HG03039 (cell line): ENCODE results near the gene VIPR2.
"Not testable (repeated sequence)": the region's sequence is repeated elsewhere in the genome, so short reads cannot be mapped to it uniquely, and the experiment has no call there.

Source experiments
- ATAC-seq: cut with Tn5 transposase; IDR thresholded peaks from one replicate; pipeline ENCODE4 v1.9.1; 2021; ENCODE audit warnings: mild to moderate bottlenecking, moderate library complexity; ENCODE audit not compliant: unreplicated experiment

Gene VIPR2

DNA sequence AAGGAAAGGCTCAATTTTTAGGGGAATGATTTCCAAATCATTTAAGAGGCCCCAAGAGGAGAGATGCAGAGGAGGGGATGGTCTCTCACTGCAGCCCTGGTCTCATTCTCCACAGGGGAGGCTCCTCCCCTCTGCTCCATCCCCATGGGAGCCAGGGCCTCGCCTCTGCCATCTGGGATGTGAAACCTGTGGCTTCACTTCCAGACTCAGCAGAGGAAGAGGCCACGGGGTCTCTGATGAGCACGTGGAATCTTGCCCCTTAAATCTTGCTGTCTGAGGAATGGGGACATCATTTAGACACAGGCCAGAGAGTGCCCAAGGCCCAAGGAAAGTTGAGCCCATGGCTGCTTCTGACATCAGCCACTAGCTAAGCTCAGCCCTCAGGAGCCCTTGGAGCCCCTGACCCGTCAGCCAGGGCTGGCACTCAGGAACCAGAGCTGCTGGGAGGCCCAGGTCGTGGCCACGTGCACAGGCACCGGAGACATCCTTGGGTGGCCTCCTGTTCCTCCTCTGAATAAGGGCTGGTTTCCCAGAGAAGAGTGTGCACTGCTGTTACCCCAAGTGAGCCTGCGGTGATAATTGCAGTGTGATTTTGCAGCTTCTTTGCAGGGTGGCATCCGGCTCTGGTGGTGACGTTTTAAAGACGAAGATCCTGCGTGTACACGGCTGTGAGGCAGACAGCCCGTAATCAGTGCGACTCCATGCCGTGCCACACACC lies 50.5 kb downstream of the VIPR2 start:
- ATAC-seq: no peak

DNA sequence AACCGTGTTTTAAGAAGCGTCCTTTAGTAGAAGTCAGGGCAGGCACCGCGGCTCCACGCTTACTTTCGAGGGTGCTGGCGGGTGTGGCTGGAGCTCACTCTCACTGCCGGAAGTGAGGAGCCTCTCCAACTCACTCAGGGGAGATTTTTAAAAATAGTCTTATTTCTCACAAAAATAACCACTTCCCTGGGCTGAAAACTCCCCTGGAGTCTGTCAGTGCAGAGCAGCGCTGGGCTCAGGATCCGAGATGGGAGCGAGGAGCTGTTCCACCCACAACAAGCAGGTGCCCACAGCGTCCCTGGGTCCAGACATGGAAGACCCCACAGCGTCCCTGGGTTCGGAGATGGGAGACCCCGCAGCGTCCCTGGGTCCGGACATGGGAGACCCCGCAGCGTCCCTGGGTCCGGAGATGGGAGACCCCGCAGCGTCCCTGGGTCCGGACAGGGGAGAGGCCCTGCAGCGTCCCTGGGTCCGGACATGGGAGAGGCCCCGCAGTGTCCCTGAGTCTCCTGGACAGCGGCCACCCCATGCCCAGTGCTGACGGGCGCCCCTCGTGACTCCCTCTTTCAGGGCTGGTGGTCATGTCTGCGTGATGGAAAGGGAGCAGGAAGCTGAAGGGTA lies 51.2 kb downstream of the VIPR2 start:
- ATAC-seq: no peak

DNA sequence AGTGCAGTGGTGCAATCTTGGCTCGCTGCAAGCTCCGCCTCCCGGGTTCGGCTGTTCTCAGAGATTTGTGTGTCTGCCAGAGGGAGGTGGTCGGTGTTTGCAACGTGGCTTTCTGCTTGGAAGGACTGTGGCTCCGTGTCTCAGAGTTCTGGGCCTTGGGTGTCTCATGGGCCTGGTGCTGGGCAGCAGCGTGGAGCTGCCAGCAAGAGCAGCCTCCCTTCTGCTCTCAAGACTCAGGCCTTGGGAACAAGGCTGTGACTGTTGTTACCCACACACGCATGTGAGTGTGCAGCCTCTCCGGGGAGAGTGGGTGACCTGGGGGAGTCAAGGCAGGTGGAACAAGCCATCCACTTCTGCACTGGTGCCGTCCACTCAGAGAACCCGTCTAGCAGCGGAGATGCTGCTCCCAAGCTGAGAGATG lies 52.0 kb downstream of the VIPR2 start:
- no peak for ATAC-seq

DNA sequence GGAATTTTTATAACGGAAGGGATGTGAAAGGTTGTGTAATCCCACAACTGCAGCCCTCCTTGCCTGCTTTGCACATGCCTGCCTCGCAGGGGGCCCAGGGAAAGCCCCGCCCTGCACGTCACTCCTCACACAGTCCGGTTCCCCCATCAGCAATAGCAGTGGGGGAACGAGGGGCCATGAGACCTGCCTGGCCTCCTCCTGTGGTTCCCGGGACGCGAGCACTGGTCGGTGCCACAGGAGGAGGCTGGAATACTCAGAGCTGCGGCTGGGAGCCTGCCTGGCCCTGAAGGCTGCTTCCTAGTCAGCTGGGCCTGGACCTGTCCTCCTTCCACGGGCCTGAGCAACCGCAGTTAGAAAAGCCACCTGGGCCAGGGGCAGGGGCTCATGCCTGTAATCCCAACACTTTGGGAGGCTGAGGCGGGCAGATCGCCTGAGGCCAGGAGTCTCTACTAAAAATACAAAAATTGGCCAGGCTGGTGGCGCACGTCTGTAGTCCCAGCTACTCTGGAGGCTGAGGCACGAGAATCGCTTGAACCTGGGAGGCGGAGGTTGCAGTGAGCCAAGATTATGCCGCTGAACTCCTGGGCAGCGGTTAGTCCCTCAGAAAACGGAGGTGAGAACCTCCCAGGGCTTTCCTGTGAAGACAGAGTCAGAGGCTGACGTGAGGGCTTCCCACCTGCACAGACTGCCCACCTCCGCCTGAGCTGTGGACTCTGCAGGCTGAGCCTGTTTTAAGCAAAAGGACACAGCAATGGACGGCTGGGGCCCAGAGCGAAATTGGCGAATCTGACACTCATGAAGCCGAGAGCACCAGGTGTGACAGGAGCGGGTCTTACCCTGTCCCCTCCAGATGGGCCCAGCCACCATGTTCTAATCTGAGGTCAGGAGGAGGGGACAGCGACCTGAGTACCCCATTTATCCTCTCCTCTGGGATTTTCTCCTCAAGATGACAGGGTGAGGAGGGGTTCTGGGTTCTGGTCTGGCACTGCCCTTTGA lies 52.9 kb downstream of the VIPR2 start:
- ATAC-seq: no peak

DNA sequence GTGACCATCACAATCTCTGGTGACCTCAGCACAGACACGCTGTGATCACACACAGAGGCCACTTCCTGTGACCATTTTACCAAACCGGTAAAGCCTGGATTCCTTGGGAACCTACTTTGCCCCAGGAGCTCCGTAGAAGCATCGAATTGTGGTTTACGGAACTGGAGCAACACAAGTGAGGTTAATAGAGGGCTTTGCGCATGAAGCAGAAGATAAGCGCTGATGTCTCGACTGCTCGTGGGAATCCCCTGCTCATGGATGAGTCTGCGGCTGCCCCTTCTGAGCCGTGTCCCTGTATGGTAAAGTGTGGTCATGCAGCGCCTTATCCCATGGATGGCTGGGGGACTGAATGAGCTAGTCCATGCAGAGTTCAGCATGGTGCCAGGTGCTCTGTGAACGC lies 53.6 kb downstream of the VIPR2 start:
- ATAC-seq: no peak

DNA sequence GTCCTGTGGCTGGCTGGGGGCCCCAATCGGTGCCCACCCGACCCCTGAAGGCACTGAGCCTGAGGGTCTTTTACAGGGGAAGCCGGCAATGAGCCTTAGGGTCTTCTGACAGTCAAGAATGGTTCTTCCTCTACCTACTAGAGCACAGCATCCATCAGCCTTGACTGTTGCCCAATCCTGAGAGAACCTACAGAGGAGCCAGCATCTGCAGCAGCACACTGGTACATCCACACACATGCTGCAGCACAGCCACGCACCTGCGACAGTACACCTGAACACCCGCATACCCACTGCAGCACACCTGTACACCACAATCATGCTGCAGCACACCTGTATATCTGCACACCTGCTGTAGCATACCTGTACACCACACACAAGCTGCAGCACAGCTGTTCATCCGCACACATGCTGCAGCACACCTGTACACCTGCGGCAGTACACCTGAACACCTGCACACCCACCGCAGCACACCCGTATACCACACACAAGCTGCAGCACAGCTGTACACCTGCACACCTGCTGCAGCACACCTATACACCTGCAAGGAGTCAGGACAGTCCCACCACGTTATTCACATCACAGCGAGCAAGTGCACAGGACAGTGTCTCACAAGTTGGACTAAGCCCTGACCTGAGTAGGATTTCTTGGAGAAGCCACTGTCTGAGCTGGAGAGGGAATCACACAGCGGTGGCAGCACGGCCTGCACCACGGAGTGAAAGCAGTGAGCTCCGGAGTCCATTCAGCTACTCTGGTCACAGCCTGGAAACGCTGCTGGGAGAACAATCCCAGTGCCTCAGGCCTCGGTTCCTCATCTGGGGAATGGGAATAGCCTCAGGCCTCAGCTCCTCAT lies 56.4 kb downstream of the VIPR2 start:
- no peak for ATAC-seq

DNA sequence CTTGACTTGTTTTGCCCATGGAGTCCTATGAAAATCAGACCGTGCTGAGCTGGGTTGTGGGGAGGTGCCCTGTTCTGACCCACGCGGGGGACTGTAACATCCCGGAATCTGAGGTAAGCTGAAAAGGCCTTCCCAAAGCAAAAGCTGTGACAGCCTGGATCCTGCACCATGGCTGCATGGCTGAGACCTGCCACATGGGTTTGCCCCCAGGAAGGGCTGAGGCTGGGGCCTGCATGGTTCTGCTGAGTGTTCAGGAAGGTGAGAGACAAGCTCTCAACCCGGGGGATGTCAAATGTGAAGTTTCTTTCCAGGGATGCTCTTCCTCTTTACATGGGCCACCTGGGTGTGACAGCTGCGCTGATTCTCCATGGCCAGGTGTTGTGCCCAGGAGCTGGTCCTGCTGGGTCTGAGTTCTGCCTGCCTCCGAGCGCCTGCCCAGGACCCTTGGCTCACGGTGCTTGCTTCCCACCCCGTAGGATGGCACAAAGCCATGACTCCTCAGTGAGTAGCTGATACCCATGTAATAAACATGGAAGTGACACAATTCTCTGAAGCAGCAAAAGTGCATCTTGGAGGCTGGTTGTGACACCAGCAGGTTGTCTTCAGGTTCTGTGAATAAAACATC lies 58.3 kb downstream of the VIPR2 start:
- ATAC-seq: no peak

DNA sequence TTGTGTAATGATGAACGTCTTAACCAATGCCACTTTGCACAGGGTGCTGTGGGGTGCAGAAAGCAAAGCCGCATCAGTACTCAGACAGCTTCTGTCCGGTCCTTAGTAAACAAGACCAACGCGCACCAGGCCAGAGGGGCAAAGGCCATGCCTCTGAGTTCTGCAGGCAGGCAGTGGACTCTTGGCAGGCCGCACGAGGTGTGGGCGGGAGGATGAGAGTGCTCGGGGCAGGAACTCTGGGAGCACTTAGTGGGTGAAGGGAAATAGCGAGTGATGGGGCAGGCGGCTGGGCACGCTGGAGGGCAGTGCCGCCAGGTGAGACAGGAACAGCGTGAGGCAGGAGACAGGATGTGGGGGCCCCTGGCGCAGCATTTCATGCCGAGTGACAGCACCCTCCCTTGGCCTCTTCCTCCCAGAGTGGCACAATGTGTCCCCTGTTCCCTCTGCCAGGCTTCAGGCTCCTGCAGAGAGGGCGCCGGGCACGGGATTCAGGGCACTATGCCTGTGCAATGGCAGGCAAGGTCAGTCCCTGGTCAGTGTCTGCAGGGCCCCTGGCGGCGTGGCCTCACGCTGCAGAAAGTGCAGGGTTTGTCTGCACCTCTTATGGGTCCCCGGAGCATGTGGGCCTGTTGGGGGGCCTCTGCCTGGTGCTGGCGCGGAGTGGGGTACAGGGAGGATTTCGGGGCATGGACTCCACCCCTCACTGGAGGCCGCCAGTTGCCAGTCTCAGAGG lies 60.4 kb downstream of the VIPR2 start:
- no peak for ATAC-seq

DNA sequence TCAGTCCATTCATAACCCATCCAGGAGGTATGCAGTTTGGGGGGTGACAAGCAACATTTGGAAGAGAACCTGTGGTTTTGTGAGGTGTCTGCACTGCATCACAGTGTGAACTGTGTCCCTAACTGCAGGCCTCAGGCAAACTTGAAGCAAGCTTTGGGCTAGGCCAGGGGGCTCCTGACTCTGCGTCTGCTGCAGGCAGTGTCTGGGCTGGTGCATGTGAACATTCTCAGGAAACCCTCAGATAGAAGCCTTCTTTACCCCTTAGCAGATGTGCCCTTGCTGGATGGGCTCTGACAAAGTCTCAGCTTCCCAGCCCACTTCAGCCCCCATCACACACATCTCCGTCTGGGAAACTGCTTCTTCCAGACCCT lies 61.0 kb downstream of the VIPR2 start:
- no peak for ATAC-seq

DNA sequence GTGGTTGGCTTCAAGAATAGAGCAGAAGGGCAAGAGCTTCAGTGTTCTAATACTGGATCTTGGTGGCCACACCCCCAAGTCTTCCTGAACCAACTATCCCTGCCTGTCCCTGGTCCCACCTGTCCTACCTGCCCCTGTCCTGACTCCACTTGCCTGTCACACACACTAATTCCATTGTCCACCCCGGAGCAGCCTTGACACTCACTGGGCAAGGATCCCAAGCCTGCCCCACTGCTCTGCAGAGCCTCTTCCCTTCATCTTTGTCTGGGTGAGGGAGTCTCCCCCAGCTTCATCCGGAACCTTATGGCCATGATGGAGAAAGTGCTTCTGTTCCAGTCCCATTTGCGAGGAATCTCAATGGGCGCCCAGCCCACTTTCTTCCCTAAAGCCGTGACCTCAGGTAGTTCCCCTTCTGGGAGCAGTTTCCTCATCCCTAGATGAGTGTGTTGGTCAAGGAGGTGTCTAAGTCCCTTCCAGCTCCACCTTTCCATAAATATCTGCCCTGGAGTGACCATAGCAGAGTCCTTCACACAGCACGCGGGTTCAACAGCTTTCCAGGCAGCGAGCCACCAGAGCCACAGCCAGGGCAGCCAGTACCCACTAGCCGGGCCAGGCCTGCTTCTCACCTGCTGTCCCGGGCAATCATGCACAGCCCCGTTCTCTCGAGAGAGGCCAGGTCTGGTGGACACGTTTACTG lies 61.5 kb downstream of the VIPR2 start:
- no peak for ATAC-seq

DNA sequence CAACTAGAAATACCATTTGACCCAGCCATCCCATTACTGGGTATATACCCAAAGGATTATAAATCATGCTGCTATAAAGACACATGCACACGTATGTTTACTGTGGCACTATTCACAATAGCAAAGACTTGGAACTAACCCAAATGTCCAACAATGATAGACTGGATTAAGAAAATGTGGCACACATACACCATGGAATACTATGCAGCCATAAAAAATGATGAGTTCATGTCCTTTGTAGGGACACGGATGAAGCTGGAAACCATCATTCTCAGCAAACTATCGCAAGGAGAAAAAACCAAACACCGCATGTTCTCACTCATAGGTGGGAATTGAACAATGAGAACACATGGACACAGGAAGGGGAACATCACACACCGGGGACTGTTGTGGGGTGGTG lies 62.6 kb downstream of the VIPR2 start:
- ATAC-seq: not testable (repeated sequence)

DNA sequence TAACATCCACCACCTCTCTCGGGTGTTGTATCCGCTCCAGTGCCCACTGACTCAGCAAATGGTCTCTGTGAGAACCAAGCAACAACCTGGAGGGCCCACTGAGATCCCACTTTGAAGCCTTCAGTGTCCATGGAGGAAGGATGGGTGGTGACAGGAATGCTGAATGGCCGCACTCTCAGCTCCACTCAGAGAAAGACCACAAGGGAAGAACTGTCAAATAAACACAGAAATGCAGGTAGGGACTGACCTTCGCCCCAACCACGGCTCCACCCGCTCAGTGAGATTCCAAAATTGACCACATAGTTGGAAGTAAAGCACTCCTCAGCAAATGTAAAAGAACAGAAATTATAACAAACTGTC lies 65.8 kb downstream of the VIPR2 start:
- ATAC-seq: no peak

DNA sequence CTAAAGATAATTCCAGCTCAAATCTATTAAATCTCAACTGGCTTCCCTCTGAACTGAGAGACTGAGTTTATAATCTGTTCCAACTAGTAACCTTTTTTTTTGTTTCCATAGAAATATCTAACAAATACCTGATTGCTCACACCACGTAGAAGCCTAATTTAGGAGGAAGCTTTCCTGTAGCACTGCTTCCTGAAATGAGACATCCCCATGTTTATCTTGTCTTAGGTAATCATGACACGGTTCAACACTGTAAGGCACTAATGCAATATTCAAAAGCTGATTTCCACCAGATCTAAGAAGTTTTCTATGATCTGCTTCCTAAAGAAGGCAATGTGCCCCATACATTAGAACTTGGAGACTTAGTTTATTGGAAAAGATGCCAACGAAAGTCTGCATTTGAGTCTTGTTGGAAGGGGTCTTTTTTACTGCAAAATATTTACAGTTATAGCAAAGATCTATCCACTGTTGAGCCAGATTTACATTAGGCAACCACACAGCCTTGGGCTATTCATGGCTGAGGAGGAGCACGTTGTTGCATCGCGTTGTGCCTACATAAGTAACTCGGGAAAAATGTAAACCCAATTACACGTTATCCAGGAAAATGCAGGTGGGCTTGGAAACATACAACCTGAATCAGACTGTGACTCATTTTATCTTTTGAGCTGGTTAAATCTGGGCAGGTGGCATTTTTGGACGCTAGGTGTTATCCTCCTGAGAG lies 66.3 kb downstream of the VIPR2 start:
- ATAC-seq: no peak

DNA sequence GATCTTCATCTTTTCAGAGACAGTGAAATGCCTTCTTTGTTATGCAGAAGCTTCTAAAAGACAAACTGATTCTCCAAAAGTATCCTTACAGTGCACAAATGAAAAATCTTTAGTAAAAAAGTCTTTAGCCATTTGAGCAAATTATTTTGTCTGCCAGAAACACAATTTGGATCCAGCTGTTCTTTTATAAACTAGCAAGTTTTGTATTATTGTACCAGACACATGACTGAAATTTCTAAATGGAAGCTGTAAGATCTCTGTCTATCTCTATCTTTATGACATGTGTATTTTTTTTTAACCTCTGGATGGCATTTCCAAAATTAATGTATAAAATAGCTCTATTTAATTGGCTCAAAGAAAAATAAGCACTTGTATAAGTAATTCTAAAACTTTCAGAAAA lies 68.3 kb downstream of the VIPR2 start:
- no peak for ATAC-seq

DNA sequence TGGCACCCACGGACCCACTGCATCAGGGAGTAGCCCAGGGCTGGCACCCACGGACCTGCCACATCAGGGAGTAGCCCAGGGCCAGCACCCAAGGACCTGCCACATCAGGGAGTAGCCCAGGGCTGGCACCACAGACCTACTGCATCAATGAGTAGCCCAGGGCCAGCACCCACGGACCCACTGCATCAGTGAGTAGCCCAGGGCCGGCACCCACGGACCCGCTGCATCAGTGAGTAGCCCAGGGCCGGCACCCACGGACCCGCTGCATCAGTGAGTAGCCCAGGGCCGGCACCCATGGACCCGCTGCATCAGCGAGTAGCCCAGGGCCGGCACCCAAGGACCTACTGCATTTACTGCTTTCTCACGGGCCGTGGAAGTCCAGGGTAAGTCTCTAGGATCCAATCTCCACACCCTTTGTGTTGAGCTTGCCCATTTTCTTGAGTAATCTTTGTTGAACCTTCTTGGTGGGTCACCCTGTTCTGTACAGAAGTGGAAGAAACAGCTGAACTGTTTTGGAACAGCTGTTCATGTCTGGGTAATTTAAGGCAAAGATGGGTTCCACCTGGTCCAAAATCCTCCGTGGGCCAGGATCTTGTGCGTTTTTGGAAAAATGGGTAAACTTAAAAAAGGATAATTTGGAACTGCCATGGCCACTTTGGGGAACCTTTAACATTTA lies 69.0 kb downstream of the VIPR2 start:
- ATAC-seq: no peak

DNA sequence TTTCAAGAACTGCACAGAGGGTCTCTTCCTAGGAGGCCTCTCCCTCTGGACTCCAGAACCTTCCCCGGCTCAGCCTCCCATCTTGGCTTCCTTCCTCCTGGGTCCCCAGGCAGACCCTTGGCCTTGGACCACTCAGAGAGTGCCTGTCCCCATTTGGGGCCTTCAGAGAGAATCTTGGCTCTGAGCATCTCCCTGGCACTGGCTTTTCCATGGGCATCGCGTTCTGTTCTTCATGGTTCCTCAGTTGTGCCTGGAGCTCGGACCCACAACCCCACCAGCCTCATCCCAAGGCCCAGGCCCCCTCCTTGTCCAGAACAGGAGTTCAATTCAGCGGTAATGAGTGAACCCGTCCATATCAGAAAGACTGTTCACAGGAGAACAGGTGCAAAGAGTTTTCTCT lies 73.4 kb downstream of the VIPR2 start:
- no peak for ATAC-seq

DNA sequence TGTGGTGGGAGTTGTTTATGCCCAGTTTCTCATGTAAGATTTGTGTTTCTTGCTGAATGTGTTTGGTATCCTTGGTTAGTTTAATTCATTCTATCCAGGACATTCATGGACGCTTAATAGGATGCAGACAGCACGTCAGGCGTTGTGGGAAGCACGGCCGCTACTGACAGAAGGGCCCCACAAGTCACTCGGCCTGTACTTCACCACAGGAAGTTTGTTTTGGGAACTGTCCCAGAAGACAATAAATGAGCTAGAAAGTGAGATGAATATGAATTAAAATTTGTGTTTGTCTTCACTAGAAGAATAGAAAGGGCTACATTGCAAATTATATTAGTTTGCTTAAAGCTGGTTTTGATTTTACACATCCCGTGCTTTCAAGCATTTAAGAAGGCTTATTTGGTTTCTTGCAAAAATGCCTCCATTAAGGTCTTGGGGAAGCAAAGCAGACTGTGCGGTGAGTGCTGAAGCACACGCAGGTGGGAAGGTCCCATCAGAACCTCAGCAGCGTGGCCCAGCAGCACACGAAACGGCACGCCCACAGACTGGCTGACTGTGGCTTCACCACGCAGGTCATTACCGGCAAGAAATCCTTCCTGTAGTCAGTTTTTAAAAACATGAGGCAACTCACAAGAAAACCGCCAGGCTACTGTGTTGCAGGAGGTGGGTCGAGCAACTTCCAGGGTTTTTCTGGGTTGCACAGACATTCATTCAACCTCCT lies 74.1 kb downstream of the VIPR2 start:
- no peak for ATAC-seq
